ENCODE data around the gene TAF1C.
"Not testable (repeated sequence)": the region's sequence is repeated elsewhere in the genome, so short reads cannot be mapped to it uniquely, and the experiment has no call there.

Gene TAF1C

GRCh38 chr16:84212154-84212553 lies 25.3 kb upstream of the TAF1C start:
- no peak for DNase-seq (ENCODE audit: low read depth)

- no peak for DNase-seq (ENCODE audit: low read depth)
Measured at GRCh38 chr16:84209989-84210388, 23.1 kb upstream of the TAF1C start.

- DNase-seq (ENCODE audit: low read depth): no peak
Measured at GRCh38 chr16:84207879-84208278, 21.0 kb upstream of the TAF1C start.

GRCh38 chr16:84207251-84207650 lies 20.4 kb upstream of the TAF1C start:
- no peak for DNase-seq (ENCODE audit: low read depth)

GRCh38 chr16:84205976-84206691 lies 19.3 kb upstream of the TAF1C start:
- no peak for DNase-seq (ENCODE audit: low read depth)

- DNase-seq (ENCODE audit: low read depth): not testable (repeated sequence)
Measured at GRCh38 chr16:84205123-84205522, 18.3 kb upstream of the TAF1C start.

GRCh38 chr16:84204551-84204950 lies 17.7 kb upstream of the TAF1C start:
- DNase-seq (ENCODE audit: low read depth): not testable (repeated sequence)

- no peak for DNase-seq (ENCODE audit: low read depth)
Measured at GRCh38 chr16:84199861-84200260, 13.0 kb upstream of the TAF1C start.

- no peak for DNase-seq (ENCODE audit: low read depth)
Measured at GRCh38 chr16:84199097-84199496, 12.2 kb upstream of the TAF1C start.

GRCh38 chr16:84198401-84198800 lies 11.5 kb upstream of the TAF1C start:
- no peak for DNase-seq (ENCODE audit: low read depth)

- DNase-seq (ENCODE audit: low read depth): no peak
Measured at GRCh38 chr16:84197466-84198128, 10.7 kb upstream of the TAF1C start.

GRCh38 chr16:84196727-84197394 lies 10.0 kb upstream of the TAF1C start:
- DNase-seq (ENCODE audit: low read depth): no peak

- no peak for DNase-seq (ENCODE audit: low read depth)
Measured at GRCh38 chr16:84196101-84196500, 9.2 kb upstream of the TAF1C start.

- DNase-seq (ENCODE audit: low read depth): no peak
Measured at GRCh38 chr16:84195201-84196093, 8.6 kb upstream of the TAF1C start.

GRCh38 chr16:84194470-84195200 lies 7.8 kb upstream of the TAF1C start:
- no peak for DNase-seq (ENCODE audit: low read depth)

- DNase-seq (ENCODE audit: low read depth): no peak
Measured at GRCh38 chr16:84194018-84194417, 7.2 kb upstream of the TAF1C start.

GRCh38 chr16:84193480-84193879 lies 6.6 kb upstream of the TAF1C start:
- DNase-seq (ENCODE audit: low read depth): no peak

- no peak for DNase-seq (ENCODE audit: low read depth)
Measured at GRCh38 chr16:84191466-84191865, 4.6 kb upstream of the TAF1C start.

GRCh38 chr16:84190731-84191388 lies 4.0 kb upstream of the TAF1C start, which contains the start of gene ADAD2:
ADAD2 (plus strand) TSS chr16:84191157; CDS start chr16:84191231, 74 bp downstream.
- DNase-seq (ENCODE audit: low read depth): no peak

- no peak for DNase-seq (ENCODE audit: low read depth)
Measured at GRCh38 chr16:84184775-84185174, 2.1 kb downstream of the TAF1C start.
